Endothelial cell of umbilical vein (primary cell): Measurements from ENCODE around the gene GHRH. TPM values are rescaled to one million over a fixed set of nuclear protein-coding genes. Genes with fewer than 3 reads are reported as not detected.

ENCODE experiments used
- BruUV-seq: library from RNA; stranded (reverse); fragments of 400-500 nt; replicated peaks from 2 replicates; lab custom pipeline; 2021; lab: Mats Ljungman, UMichigan
- CTCF ChIA-PET: fragments of 300-600, 350-600 bp; sonication (Branson Sonifier 250); formaldehyde crosslinking; loops from one replicate; lab custom pipeline; 2021; ENCODE audit warnings: antibody characterized with exemption, inconsistent platforms; lab: Charles Lee
- POLR2A ChIA-PET: fragments of 300-600, 350-600 bp; sonication (Branson Sonifier 250); formaldehyde crosslinking; loops from one replicate; lab custom pipeline; 2021; ENCODE audit warnings: antibody characterized with exemption, inconsistent platforms; lab: Charles Lee
- DNase-seq: peaks from one replicate; pipeline ENCODE4 v3.0.0-alpha.2; 2011; ENCODE audit warnings: low read depth, low spot score
- FAIRE-seq: peaks from 2 replicates; lab custom pipeline; 2011; peaks lifted over from hg19 to GRCh38; lab: Jason Lieb, UNC
- H2AFZ ChIP-seq: 2 replicates; pipeline ENCODE4 v1.6.0; 2012; ENCODE audit warnings: low read depth, low read length, control low read depth, inconsistent platforms
- H3K27ac ChIP-seq: 2 replicates; pipeline ENCODE4 v1.5.1; 2011; ENCODE audit warnings: low read depth, mild to moderate bottlenecking, control low read depth, low read length, moderate library complexity; ENCODE audit not compliant: insufficient read depth
- H3K27me3 ChIP-seq, 2 experiments: 2 replicates each; pipeline versions ENCODE4 v1.6.0 to v1.6.1; 2011; ENCODE audit warnings: low read length in 2 of 2, mixed read lengths in 1 of 2; ENCODE audit not compliant: control insufficient read depth in 2 of 2, insufficient read depth in 2 of 2
- H3K36me3 ChIP-seq, 2 experiments: 2 replicates in 1 of 2; 3 replicates in 1 of 2; pipeline ENCODE4 v1.5.1; 2011; ENCODE audit warnings: low read length in 2 of 2, mild to moderate bottlenecking in 1 of 2, moderate library complexity in 1 of 2; ENCODE audit not compliant: control insufficient read depth in 2 of 2, insufficient read depth in 2 of 2; ENCODE audit errors: extremely low read depth in 1 of 2
- H3K4me1 ChIP-seq: 3 replicates; pipeline ENCODE4 v1.5.1; 2011; ENCODE audit warnings: mild to moderate bottlenecking, low read length; ENCODE audit not compliant: control insufficient read depth, insufficient read depth; ENCODE audit errors: extremely low read depth
- H3K4me2 ChIP-seq: 2 replicates; pipeline ENCODE4 v1.6.1; 2011; ENCODE audit warnings: low read length, control low read depth, mixed read lengths; ENCODE audit not compliant: insufficient read depth
- H3K4me3 ChIP-seq, 3 experiments: fragments of 200-600 bp in 1 of 3; sonication (generic), shearing (Covaris generic) in 1 of 3; replicated peaks in 1 of 3; 2 replicates each; pipeline ENCODE4 v1.5.1; 2011 to 2016; ENCODE audit warnings: control low read depth in 3 of 3, low read length in 3 of 3, mild to moderate bottlenecking in 2 of 3, inconsistent platforms in 1 of 3, low read depth in 1 of 3, moderate library complexity in 1 of 3; ENCODE audit not compliant: insufficient read depth in 1 of 3
- H3K79me2 ChIP-seq: 2 replicates; pipeline ENCODE4 v1.6.0; 2012; ENCODE audit warnings: low read length, inconsistent platforms; ENCODE audit not compliant: control insufficient read depth, insufficient read depth
- H3K9ac ChIP-seq: replicated peaks from 2 replicates; pipeline ENCODE3; 2011; ENCODE audit warnings: low read length, control low read depth; ENCODE audit not compliant: insufficient read depth; ENCODE audit errors: extremely low read depth
- H3K9me1 ChIP-seq: replicated peaks from 3 replicates; pipeline ENCODE4 v1.6.0; 2011; ENCODE audit warnings: mild to moderate bottlenecking, low read length; ENCODE audit not compliant: control insufficient read depth, insufficient read depth; ENCODE audit errors: extremely low read depth
- H3K9me3 ChIP-seq: replicated peaks from 2 replicates; pipeline ENCODE4 v1.5.1; 2012; ENCODE audit warnings: low read length, inconsistent platforms; ENCODE audit not compliant: control insufficient read depth, insufficient read depth
- H4K20me1 ChIP-seq: replicated peaks from 2 replicates; pipeline ENCODE3; 2011; ENCODE audit warnings: mild to moderate bottlenecking, low read length; ENCODE audit not compliant: control insufficient read depth, insufficient read depth; ENCODE audit errors: extremely low read depth
- CTCF ChIP-seq, 2 donors: IDR thresholded peaks; 1 replicate in 1 of 2; 2 replicates in 1 of 2; pipeline ENCODE4 v1.5.1; 2011; ENCODE audit warnings: low read length in 2 of 2, mild to moderate bottlenecking in 2 of 2, moderate library complexity in 2 of 2, control low read depth in 1 of 2, inconsistent platforms in 1 of 2, low read depth in 1 of 2; ENCODE audit not compliant: insufficient read depth in 1 of 2; ENCODE audit errors: extremely low read depth in 1 of 2
- EZH2 ChIP-seq: IDR thresholded peaks from 2 replicates; pipeline ENCODE4 v1.6.1; 2012; ENCODE audit warnings: borderline replicate concordance, low read depth, mild to moderate bottlenecking, moderate library complexity, low read length, inconsistent platforms; ENCODE audit not compliant: severe bottlenecking
- FOS ChIP-seq: IDR thresholded peaks from 2 replicates; pipeline ENCODE4 v1.6.1; 2011; ENCODE audit warnings: mild to moderate bottlenecking, low read length, moderate library complexity, borderline replicate concordance; ENCODE audit not compliant: insufficient read depth
- GATA2 ChIP-seq: IDR thresholded peaks from 2 replicates; pipeline ENCODE4 v1.7.0; 2011; ENCODE audit warnings: low read depth, mild to moderate bottlenecking, moderate library complexity, mixed read lengths, low read length; ENCODE audit not compliant: insufficient read length, insufficient read depth
- JUN ChIP-seq: IDR thresholded peaks from 2 replicates; pipeline ENCODE4 v1.6.1; 2011; ENCODE audit warnings: borderline replicate concordance, low read depth; ENCODE audit not compliant: insufficient read length, insufficient read depth
- MAX ChIP-seq: IDR thresholded peaks from 2 replicates; pipeline ENCODE4 v1.6.1; 2011; ENCODE audit not compliant: insufficient read depth, insufficient read length
- MYC ChIP-seq: IDR thresholded peaks from one replicate; pipeline ENCODE4 v1.6.1; 2011; ENCODE audit warnings: mild to moderate bottlenecking, low read depth, low read length
- POLR2A ChIP-seq: IDR thresholded peaks from 2 replicates; pipeline ENCODE4 v1.6.1; 2012; ENCODE audit warnings: low read depth, mild to moderate bottlenecking, control low read depth, low read length
- POLR2AphosphoS5 ChIP-seq: IDR thresholded peaks from 2 replicates; pipeline ENCODE4 v1.6.1; 2012; ENCODE audit warnings: low read depth, mild to moderate bottlenecking, control low read depth, low read length, moderate library complexity; ENCODE audit not compliant: insufficient read depth
- dilution Hi-C: fragments of 300-500 bp; cut with MboI; formaldehyde crosslinking; loops from one replicate; pipeline ENCODE4 v1.15.0; 2019; ENCODE audit warnings: low sequenced_read_pairs; ENCODE audit not compliant: extremely low pct_ligation_motif_present
- intact Hi-C: fragments of 100-400 bp; cut with micrococcal nuclease; formaldehyde crosslinking; loops from one replicate; pipeline ENCODE4 v1.10.0; 2022
- polyA plus RNA-seq, 4 experiments: library from polyadenylated mRNA; depleted of rRNA in 3 of 4; stranded (reverse) in 3 of 4; unstranded in 1 of 4; fragments of >200 nt; gene quantifications; 2 replicates each; pipeline versions ENCODE4 v1.2.1 to v1.2.3, GENCODE V29; 2011 to 2012; ENCODE audit warnings: missing spikeins in 1 of 4
- total RNA-seq: library from RNA; stranded (reverse); gene quantifications from 2 replicates; pipeline ENCODE4 v1.2.3, GENCODE V29; 2021

GHRH gene
- total and polyA plus RNA-seq, 2 donors (not counting 3 experiments of a cell fraction or from before 2014, with no cell fraction given) = not detected

GRCh38 chr20:37234254-37234581 lies 27.4 kb downstream of the GHRH start:
- intact Hi-C loops (no loop called here), dilution Hi-C loops (no loop called here)
- BruUV-seq = no TSS peak
- Histone ChIP-seq H2AFZ (no peak overlapping the region), H3K27me3 (no peaks in the 10 kb centered on the region), H3K79me2 (no peaks in the 10 kb centered on the region), H4K20me1 (no peaks in the 10 kb centered on the region), H3K36me3 (peaks cover 40 to 47% of the 10 kb centered on the region in 2 experiments), H3K4me2 (no peak overlapping the region), H3K4me3 (no peak overlapping the region), H3K9me1 (no peaks in the 10 kb centered on the region), H3K9me3 (no peaks in the 10 kb centered on the region), H3K4me1 (no peaks in the 10 kb centered on the region), H3K9ac (no peak overlapping the region), H3K27ac (no peak overlapping the region)
- ChIA-PET CTCF (interaction anchor here (1.3 kb wide), 1 partner anchor 42 kb away, joined by 4 read pairs; no protein-coding TSS in a partner anchor), POLR2A (no interaction called here)
- DNase-seq = no peak
- FAIRE-seq = no peak
- TF ChIP-seq JUN = no peak
- TF ChIP-seq POLR2A = no peak

- Histone ChIP-seq H3K9ac (no peak overlapping the region), H3K4me2 (no peak overlapping the region), H3K9me3 (no peaks in the 10 kb centered on the region), H3K36me3 (peaks cover 42 to 49% of the 10 kb centered on the region in 2 experiments), H3K9me1 (no peaks in the 10 kb centered on the region), H3K79me2 (no peaks in the 10 kb centered on the region), H4K20me1 (no peaks in the 10 kb centered on the region), H3K27me3 (no peaks in the 10 kb centered on the region), H3K4me1 (no peaks in the 10 kb centered on the region), H2AFZ (no peak overlapping the region), H3K27ac (no peak overlapping the region), H3K4me3 (no peak overlapping the region)
- DNase-seq (no peak), FAIRE-seq (no peak)
- BruUV-seq = no TSS peak
- dilution Hi-C loops (no loop called here), intact Hi-C loops (no loop called here)
- CTCF ChIA-PET = interaction anchor here (1.3 to 1.5 kb wide), 2 partner anchors 42 kb away, joined by 4 read pairs; no protein-coding TSS in a partner anchor
- TF ChIP-seq MAX (no peak), CTCF (IDR thresholded peaks at IDR 0.05; ENCODE audit: extremely low read depth in 1 of 2, insufficient read depth in 1 of 2, low read depth in 1 of 2, low read length in 2 of 2) (no peak), EZH2 (no peak), GATA2 (no peak), POLR2AphosphoS5 (no peak), MYC (no peak), FOS (no peak), JUN (no peak), POLR2A (no peak)
- POLR2A ChIA-PET = no interaction called here
These were observed 27.9 kb downstream of the GHRH start for GRCh38 chr20:37233548-37234253.
